Measurements from ENCODE around the gene MCUB.
A peak's percentile ranks its signal among the peaks of the same experiment; 100 is the strongest.

The MCUB gene

DNA sequence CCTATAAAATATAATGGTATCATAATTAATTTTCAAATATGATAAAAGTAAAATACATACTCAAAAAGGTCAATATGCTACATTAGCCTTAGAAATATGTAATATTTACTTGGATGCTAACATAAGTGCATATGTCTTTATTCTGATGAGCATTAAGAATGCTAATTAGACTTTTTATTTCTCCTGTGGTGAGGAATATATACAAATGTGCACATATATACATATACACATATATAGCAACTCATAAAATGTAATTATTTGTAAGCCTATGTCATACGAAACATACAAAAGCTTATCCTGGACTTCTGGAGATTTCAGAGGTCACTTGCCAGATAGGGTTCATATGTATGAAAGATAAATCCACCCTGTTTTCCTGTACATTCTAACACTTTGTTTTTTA, 158.7 kb downstream of the MCUB start:
- Histone ChIP-seq H3K79me2 (ENCODE audit: control insufficient read depth, insufficient read depth, low read length) (peaks cover 9% of the 10 kb centered on the region), H3K56ac (ENCODE audit: low read length) (no peak overlapping the region), H3K23ac (ENCODE audit: low read length) (no peak overlapping the region), H4K5ac (ENCODE audit: low read length) (no peak overlapping the region), H3K9ac (ENCODE audit: low read length) (no peak overlapping the region), H3K18ac (ENCODE audit: low read length) (no peak overlapping the region), H3K4me1 (ENCODE audit: control insufficient read depth, low read depth, low read length) (no peaks in the 10 kb centered on the region), H2BK120ac (ENCODE audit: low read depth, low read length) (no peak overlapping the region), H3K27ac (ENCODE audit: low read depth, low read length) (no peak overlapping the region), H2BK15ac (replicated peaks; ENCODE audit: low read depth) (no peak overlapping the region), H3K79me1 (ENCODE audit: low read length) (peaks cover 4% of the 10 kb centered on the region), H2AK5ac (ENCODE audit: low read length) (no peak overlapping the region), H3K36me3 (ENCODE audit: control insufficient read depth, insufficient read depth, low read length) (no peaks in the 10 kb centered on the region), H2BK5ac (ENCODE audit: low read length) (no peak overlapping the region), H3K4me2 (ENCODE audit: low read length) (no peak overlapping the region), H3K4me3 (ENCODE audit: low read length) (no peak overlapping the region), H3K27me3 (ENCODE audit: insufficient read depth, low read length, poor library complexity) (no peaks in the 10 kb centered on the region), H4K8ac (ENCODE audit: low read depth, low read length) (no peak overlapping the region), H3K4ac (ENCODE audit: low read depth, low read length) (no peak overlapping the region)
- DNase-seq, result no peak
- WGBS (ENCODE audit: extremely low coverage, insufficient coverage, low lambda C conversion rate), result no CpG with 5 or more reads among the region's 1 CpG

DNA sequence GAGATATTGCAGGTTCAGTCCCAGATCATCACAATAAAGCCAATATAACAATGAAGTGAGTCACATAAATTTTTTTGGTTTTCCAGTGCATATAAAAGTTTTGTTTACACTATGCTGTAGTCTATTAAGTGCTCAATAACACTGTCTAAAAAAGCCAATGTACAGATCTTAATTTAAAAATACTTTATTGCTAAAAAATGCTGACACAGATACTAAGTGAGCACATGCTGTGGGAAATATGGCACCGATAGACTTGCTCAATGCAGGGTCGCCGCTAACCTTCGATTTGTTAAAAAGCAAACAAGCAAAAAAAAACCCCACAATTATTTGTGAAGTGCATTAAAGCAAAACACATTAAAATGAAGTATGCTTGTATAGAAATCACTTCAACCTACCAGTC, 159.6 kb downstream of the MCUB start:
- no CpG with 5 or more reads among the region's 4 CpGs for WGBS (ENCODE audit: extremely low coverage, insufficient coverage, low lambda C conversion rate)
- no peak overlapping the region for H3K56ac ChIP-seq (ENCODE audit: low read length)
- no peak overlapping the region for H3K9ac ChIP-seq (ENCODE audit: low read length)

DNA sequence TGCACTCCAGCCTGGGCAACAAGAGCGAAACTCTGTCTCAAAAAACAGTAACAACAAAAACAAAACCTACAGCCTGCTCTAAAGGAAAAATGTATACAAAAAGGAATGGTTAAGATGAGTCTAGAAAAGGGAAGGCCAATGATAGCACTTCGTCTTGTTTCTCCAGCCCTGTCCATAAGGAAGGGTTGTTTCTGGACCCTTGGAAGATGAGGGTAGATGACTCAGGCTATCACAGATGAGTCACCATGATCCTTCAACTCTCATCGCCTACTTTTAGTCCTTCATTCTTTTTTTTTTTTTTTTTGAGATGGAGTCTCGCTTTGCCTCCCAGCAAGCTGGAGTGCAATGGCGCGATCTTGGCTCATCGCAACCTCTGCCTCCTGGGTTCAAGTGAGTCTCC, 161.0 kb downstream of the MCUB start:
- Histone ChIP-seq H2BK120ac (ENCODE audit: low read depth, low read length) (no peak overlapping the region), H2BK5ac (ENCODE audit: low read length) (no peak overlapping the region), H3K4me2 (ENCODE audit: low read length) (no peak overlapping the region), H2BK15ac (replicated peaks; ENCODE audit: low read depth) (no peak overlapping the region), H3K36me3 (ENCODE audit: control insufficient read depth, insufficient read depth, low read length) (no peaks in the 10 kb centered on the region), H3K23ac (ENCODE audit: low read length) (no peak overlapping the region), H3K79me1 (ENCODE audit: low read length) (peaks cover 8% of the 10 kb centered on the region), H3K4ac (ENCODE audit: low read depth, low read length) (no peak overlapping the region), H3K27me3 (ENCODE audit: insufficient read depth, low read length, poor library complexity) (no peaks in the 10 kb centered on the region), H3K9ac (ENCODE audit: low read length) (no peak overlapping the region), H3K18ac (ENCODE audit: low read length) (no peak overlapping the region), H3K56ac (ENCODE audit: low read length) (no peak overlapping the region), H3K27ac (ENCODE audit: low read depth, low read length) (no peak overlapping the region), H3K4me1 (ENCODE audit: control insufficient read depth, low read depth, low read length) (no peaks in the 10 kb centered on the region), H4K5ac (ENCODE audit: low read length) (no peak overlapping the region), H3K4me3 (ENCODE audit: low read length) (no peak overlapping the region), H3K79me2 (ENCODE audit: control insufficient read depth, insufficient read depth, low read length) (peaks cover 13% of the 10 kb centered on the region), H2AK5ac (ENCODE audit: low read length) (no peak overlapping the region), H4K8ac (ENCODE audit: low read depth, low read length) (no peak overlapping the region)
- no peak for DNase-seq
- no CpG with 5 or more reads among the region's 7 CpGs for WGBS (ENCODE audit: extremely low coverage, insufficient coverage, low lambda C conversion rate)

More for the DNA sequence above, 159.6 kb downstream of the MCUB start:
- Histone ChIP-seq H2AK5ac (ENCODE audit: low read length) (no peak overlapping the region), H3K18ac (ENCODE audit: low read length) (no peak overlapping the region), H4K5ac (ENCODE audit: low read length) (no peak overlapping the region), H3K36me3 (ENCODE audit: control insufficient read depth, insufficient read depth, low read length) (no peaks in the 10 kb centered on the region), H3K4me3 (ENCODE audit: low read length) (no peak overlapping the region), H2BK5ac (ENCODE audit: low read length) (no peak overlapping the region), H3K79me2 (ENCODE audit: control insufficient read depth, insufficient read depth, low read length) (peaks cover 9% of the 10 kb centered on the region), H2BK120ac (ENCODE audit: low read depth, low read length) (no peak overlapping the region), H4K8ac (ENCODE audit: low read depth, low read length) (no peak overlapping the region), H3K4me2 (ENCODE audit: low read length) (no peak overlapping the region), H3K27me3 (ENCODE audit: insufficient read depth, low read length, poor library complexity) (no peaks in the 10 kb centered on the region), H2BK15ac (replicated peaks; ENCODE audit: low read depth) (no peak overlapping the region), H3K4ac (ENCODE audit: low read depth, low read length) (no peak overlapping the region), H3K27ac (ENCODE audit: low read depth, low read length) (no peak overlapping the region), H3K23ac (ENCODE audit: low read length) (no peak overlapping the region), H3K4me1 (ENCODE audit: control insufficient read depth, low read depth, low read length) (no peaks in the 10 kb centered on the region), H3K79me1 (ENCODE audit: low read length) (peaks cover 5% of the 10 kb centered on the region)
- no peak for DNase-seq

DNA sequence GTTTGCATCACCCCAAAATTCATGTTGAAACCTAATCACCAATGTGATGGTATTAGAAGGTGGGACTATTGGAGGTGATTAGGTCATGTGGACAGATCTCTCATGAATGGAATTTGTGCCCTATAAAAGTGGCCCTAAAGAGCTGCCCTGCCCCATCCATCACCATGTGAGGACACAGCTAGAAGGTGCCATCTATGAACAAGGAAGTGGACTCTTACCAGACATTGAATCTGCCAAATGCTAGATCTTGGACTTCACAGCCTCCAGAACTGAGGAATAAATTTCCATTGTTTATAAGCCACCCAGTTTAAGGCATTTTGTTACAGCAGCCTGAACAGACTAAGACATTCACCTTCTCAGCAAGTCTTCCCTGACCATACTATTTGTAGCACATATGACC, 162.3 kb downstream of the MCUB start:
- no peak overlapping the region for H2BK15ac ChIP-seq (replicated peaks; ENCODE audit: low read depth)
- H3K4me1 ChIP-seq (ENCODE audit: control insufficient read depth, low read depth, low read length), result no peaks in the 10 kb centered on the region
- peaks cover 16% of the 10 kb centered on the region for H3K79me2 ChIP-seq (ENCODE audit: control insufficient read depth, insufficient read depth, low read length)
- H3K56ac ChIP-seq (ENCODE audit: low read length), result no peak overlapping the region
- no peak overlapping the region for H4K5ac ChIP-seq (ENCODE audit: low read length)
- no peak overlapping the region for H3K18ac ChIP-seq (ENCODE audit: low read length)
- DNase-seq, result no peak
- no peak overlapping the region for H3K9ac ChIP-seq (ENCODE audit: low read length)
- peaks cover 9% of the 10 kb centered on the region for H3K79me1 ChIP-seq (ENCODE audit: low read length)
- H3K4me2 ChIP-seq (ENCODE audit: low read length), result no peak overlapping the region
- no peak overlapping the region for H4K8ac ChIP-seq (ENCODE audit: low read depth, low read length)
- no peaks in the 10 kb centered on the region for H3K36me3 ChIP-seq (ENCODE audit: control insufficient read depth, insufficient read depth, low read length)
- H3K23ac ChIP-seq (ENCODE audit: low read length), result no peak overlapping the region
- no peak overlapping the region for H2BK5ac ChIP-seq (ENCODE audit: low read length)
- H2BK120ac ChIP-seq (ENCODE audit: low read depth, low read length), result no peak overlapping the region
- H3K27me3 ChIP-seq (ENCODE audit: insufficient read depth, low read length, poor library complexity), result no peaks in the 10 kb centered on the region
- no peak overlapping the region for H2AK5ac ChIP-seq (ENCODE audit: low read length)
- no peak overlapping the region for H3K4ac ChIP-seq (ENCODE audit: low read depth, low read length)
- no peak overlapping the region for H3K4me3 ChIP-seq (ENCODE audit: low read length)
- H3K27ac ChIP-seq (ENCODE audit: low read depth, low read length), result no peak overlapping the region

DNA sequence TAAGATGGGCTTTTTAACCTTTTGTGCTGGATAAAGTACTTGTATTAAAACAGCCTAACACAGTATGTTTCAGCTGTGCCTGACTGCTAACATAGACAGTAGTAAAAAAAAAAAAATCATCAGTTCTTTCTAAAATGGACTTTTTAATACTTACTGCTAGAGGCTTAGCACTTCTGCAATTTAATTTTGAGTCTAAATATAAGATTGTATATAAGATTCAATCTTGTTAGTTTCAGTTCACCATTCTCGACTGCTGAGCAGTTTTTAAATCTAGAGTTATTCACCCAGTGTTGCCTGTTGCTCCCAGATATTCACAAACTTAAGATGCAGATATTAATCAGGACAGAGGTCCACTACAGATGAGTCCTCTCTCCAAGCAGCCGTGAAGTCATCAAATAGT, 163.1 kb downstream of the MCUB start:
- no peak overlapping the region for H3K4ac ChIP-seq (ENCODE audit: low read depth, low read length)
- no peak overlapping the region for H3K23ac ChIP-seq (ENCODE audit: low read length)
- H3K4me2 ChIP-seq (ENCODE audit: low read length), result no peak overlapping the region
- H3K36me3 ChIP-seq (ENCODE audit: control insufficient read depth, insufficient read depth, low read length), result no peaks in the 10 kb centered on the region
- H4K5ac ChIP-seq (ENCODE audit: low read length), result no peak overlapping the region
- H3K4me3 ChIP-seq (ENCODE audit: low read length), result no peak overlapping the region
- peaks cover 2% of the 10 kb centered on the region for H3K4me1 ChIP-seq (ENCODE audit: control insufficient read depth, low read depth, low read length)
- no peak overlapping the region for H3K9ac ChIP-seq (ENCODE audit: low read length)
- H3K18ac ChIP-seq (ENCODE audit: low read length), result no peak overlapping the region
- H2BK120ac ChIP-seq (ENCODE audit: low read depth, low read length), result no peak overlapping the region
- H3K27ac ChIP-seq (ENCODE audit: low read depth, low read length), result no peak overlapping the region
- peaks cover 23% of the 10 kb centered on the region for H3K79me2 ChIP-seq (ENCODE audit: control insufficient read depth, insufficient read depth, low read length)
- peaks cover 11% of the 10 kb centered on the region for H3K79me1 ChIP-seq (ENCODE audit: low read length)
- H2AK5ac ChIP-seq (ENCODE audit: low read length), result no peak overlapping the region
- H3K56ac ChIP-seq (ENCODE audit: low read length), result no peak overlapping the region
- H2BK5ac ChIP-seq (ENCODE audit: low read length), result no peak overlapping the region
- H4K8ac ChIP-seq (ENCODE audit: low read depth, low read length), result no peak overlapping the region
- no peaks in the 10 kb centered on the region for H3K27me3 ChIP-seq (ENCODE audit: insufficient read depth, low read length, poor library complexity)
- no peak for DNase-seq
- H2BK15ac ChIP-seq (replicated peaks; ENCODE audit: low read depth), result no peak overlapping the region
- no CpG with 5 or more reads among the region's 2 CpGs for whole genome bisulfite sequencing (ENCODE audit: extremely low coverage, insufficient coverage, low lambda C conversion rate)

DNA sequence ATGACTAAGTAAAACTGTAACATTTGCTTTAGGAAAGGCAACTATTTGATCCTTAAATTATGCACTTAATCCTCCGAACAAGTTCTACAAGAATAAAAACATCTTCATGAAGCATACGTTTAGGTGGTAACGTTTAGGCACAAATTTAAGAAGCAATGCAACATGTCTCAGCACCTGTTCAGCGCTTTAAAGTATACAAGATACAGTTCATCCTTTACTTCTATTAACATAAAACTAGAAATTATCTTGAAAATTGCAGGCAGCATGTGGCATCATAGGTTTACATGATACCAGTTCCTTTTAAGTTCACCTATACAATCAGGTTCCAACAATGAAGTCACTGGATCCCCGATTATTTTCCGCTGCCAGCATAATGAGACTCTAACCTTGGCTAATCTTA, 168.3 kb downstream of the MCUB start:
- no peak overlapping the region for H3K4ac ChIP-seq (ENCODE audit: low read depth, low read length)
- no CpG with 5 or more reads among the region's 6 CpGs for WGBS (ENCODE audit: extremely low coverage, insufficient coverage, low lambda C conversion rate)

More for the DNA sequence above, 168.3 kb downstream of the MCUB start:
- Histone ChIP-seq H2AK5ac (ENCODE audit: low read length) (no peak overlapping the region), H3K56ac (ENCODE audit: low read length) (no peak overlapping the region), H4K8ac (ENCODE audit: low read depth, low read length) (no peak overlapping the region), H4K5ac (ENCODE audit: low read length) (no peak overlapping the region), H3K18ac (ENCODE audit: low read length) (no peak overlapping the region), H3K79me2 (ENCODE audit: control insufficient read depth, insufficient read depth, low read length) (peaks cover 21% of the 10 kb centered on the region), H3K23ac (ENCODE audit: low read length) (no peak overlapping the region), H3K27me3 (ENCODE audit: insufficient read depth, low read length, poor library complexity) (no peaks in the 10 kb centered on the region), H3K36me3 (ENCODE audit: control insufficient read depth, insufficient read depth, low read length) (no peaks in the 10 kb centered on the region), H2BK120ac (ENCODE audit: low read depth, low read length) (no peak overlapping the region), H3K79me1 (ENCODE audit: low read length) (peaks cover 9% of the 10 kb centered on the region), H3K4me3 (ENCODE audit: low read length) (no peak overlapping the region), H2BK5ac (ENCODE audit: low read length) (no peak overlapping the region), H2BK15ac (replicated peaks; ENCODE audit: low read depth) (no peak overlapping the region), H3K9ac (ENCODE audit: low read length) (peak overlapping the region; percentile 33), H3K4me2 (ENCODE audit: low read length) (peak overlapping the region; percentile 16), H3K27ac (ENCODE audit: low read depth, low read length) (no peak overlapping the region), H3K4me1 (ENCODE audit: control insufficient read depth, low read depth, low read length) (peaks cover 2% of the 10 kb centered on the region)
- no peak for DNase-seq

Data from mesendoderm (in vitro differentiated cells).